Esophagus squamous epithelium (tissue), 5 donors: ENCODE results near the gene ALDH1L2. TPM values are rescaled to one million over a fixed set of nuclear protein-coding genes. Genes with fewer than 3 reads are reported as not detected.

ENCODE experiments used
- DNase-seq: peaks from one replicate; lab custom pipeline; 2025; lab: John Stamatoyannopoulos, UW
- H3K27ac ChIP-seq, 4 donors: fragments of 200-600 bp; sonication (generic); one replicate each; pipeline ENCODE4 v1.5.1; 2016 to 2019; ENCODE audit warnings: mild to moderate bottlenecking in 1 of 4
- H3K27me3 ChIP-seq, 4 donors: fragments of 200-600 bp; sonication (generic); 1 replicate in 3 of 4; 2 replicates in 1 of 4; pipeline versions ENCODE4 v1.5.1 to v1.6.0; 2017 to 2021; ENCODE audit warnings: antibody characterized with exemption in 1 of 4
- H3K36me3 ChIP-seq, 3 donors: fragments of 200-600 bp; sonication (generic); one replicate each; pipeline ENCODE4 v1.5.1; 2016 to 2019
- H3K4me1 ChIP-seq, 3 donors: fragments of 200-600 bp; sonication (generic); one replicate each; pipeline ENCODE4 v1.5.1; 2017 to 2019
- H3K4me3 ChIP-seq, 4 donors: fragments of 200-600 bp; sonication (generic); 1 replicate in 3 of 4; 2 replicates in 1 of 4; pipeline ENCODE4 v1.5.1; 2016 to 2019; ENCODE audit warnings: mild to moderate bottlenecking in 2 of 4, moderate library complexity in 1 of 4
- H3K9me3 ChIP-seq, 3 donors: fragments of 200-600 bp; sonication (generic); one replicate each; pipeline ENCODE4 v1.5.1; 2016 to 2019
- CTCF ChIP-seq, 6 experiments: fragments of 450-650 bp in 4 of 6; fragments of 200-600 bp in 2 of 6; sonication (generic) in 2 of 6; IDR thresholded peaks; one replicate each; pipeline ENCODE4 v1.5.1; 2016 to 2019; ENCODE audit warnings: antibody characterized with exemption in 6 of 6, mild to moderate bottlenecking in 4 of 6, moderate library complexity in 4 of 6
- POLR2A ChIP-seq, 4 donors: fragments of 450-650 bp; IDR thresholded peaks; one replicate each; pipeline ENCODE4 v1.6.1; 2017; ENCODE audit warnings: antibody characterized with exemption in 4 of 4, mild to moderate bottlenecking in 4 of 4, moderate library complexity in 3 of 4
- WGBS, 2 donors: methylation state at CpG; one replicate each; pipeline ENCODE4 v1.1.5; 2018; 5-methylcytosine and 5-hydroxymethylcytosine counted together
- intact Hi-C: fragments of 100-400 bp; cut with DNase I; formaldehyde crosslinking; loops from one replicate; pipeline ENCODE4 v1.15.0; 2022
- total RNA-seq, 4 donors: library from RNA; depleted of rRNA; stranded (reverse); fragments of >200 nt; gene quantifications; one replicate each; pipeline ENCODE4 v1.1.0, GENCODE V29; 2016
- donor health status: DM: yes; HTN: yes; CAD: no.

Gene ALDH1L2
- total RNA-seq, 4 donors from 2014 or later, result 0.57 to 4.9 (median 1.1) TPM

GRCh38 chr12:105025890-105026289 lies 58.4 kb downstream of the ALDH1L2 start:
- no peak overlapping the region for H3K4me3 ChIP-seq
- DNase-seq, result no peak

GRCh38 chr12:105024928-105025327 lies 59.3 kb downstream of the ALDH1L2 start:
- H3K27me3 ChIP-seq, result no peaks in the 10 kb centered on the region
- WGBS, 2 donors, result 75 to 77% methylated on average over 2 of the region's 2 CpGs
- TF ChIP-seq POLR2A (IDR thresholded peaks at IDR 0.05) (no peak), CTCF (IDR thresholded peaks at IDR 0.05) (no peak)
- H3K4me1 ChIP-seq, result peaks cover 0 to 23% (median 3%) of the 10 kb centered on the region in 3 donors
- no peaks in the 10 kb centered on the region for H3K9me3 ChIP-seq
- DNase-seq, result no peak
- H3K36me3 ChIP-seq, result no peaks in the 10 kb centered on the region
- intact Hi-C loops, result no loop called here
- H3K27ac ChIP-seq, result peak overlapping the region in 1 of 4 donors; percentile 16
- no peak overlapping the region for H3K4me3 ChIP-seq

More at GRCh38 chr12:105025890-105026289, 58.4 kb downstream of the ALDH1L2 start:
- Histone ChIP-seq H3K36me3 (no peaks in the 10 kb centered on the region), H3K27me3 (no peaks in the 10 kb centered on the region), H3K27ac (peak overlapping the region in 2 of 4 donors; percentile 12 to 33), H3K4me1 (peaks cover 0 to 16% (median 3%) of the 10 kb centered on the region in 3 donors), H3K9me3 (no peaks in the 10 kb centered on the region)
- intact Hi-C loops, result no loop called here
- TF ChIP-seq CTCF (IDR thresholded peaks at IDR 0.05), result no peak
- no peak for TF ChIP-seq POLR2A (IDR thresholded peaks at IDR 0.05)
- WGBS, 2 donors, result 29 to 38% methylated on average over 5 of the region's 5 CpGs

GRCh38 chr12:105020241-105020962 lies 63.9 kb downstream of the ALDH1L2 start:
- intact Hi-C loops, result no loop called here
- no peak overlapping the region for H3K27ac ChIP-seq

GRCh38 chr12:105018776-105019175 lies 65.5 kb downstream of the ALDH1L2 start:
- Histone ChIP-seq H3K9me3 (no peaks in the 10 kb centered on the region), H3K36me3 (peaks cover 0 to 38% (median 0%) of the 10 kb centered on the region in 3 donors), H3K27ac (no peak overlapping the region), H3K4me1 (peaks cover 0 to 7% (median 0%) of the 10 kb centered on the region in 3 donors), H3K4me3 (no peak overlapping the region), H3K27me3 (no peaks in the 10 kb centered on the region)
- intact Hi-C loops, result no loop called here
- no peak for TF ChIP-seq POLR2A (IDR thresholded peaks at IDR 0.05)
- TF ChIP-seq CTCF (IDR thresholded peaks at IDR 0.05), result no peak
- WGBS, 2 donors, result 74 to 86% methylated on average over 5 to 9 of the region's 9 CpGs
- no peak for DNase-seq

More at GRCh38 chr12:105020241-105020962, 63.9 kb downstream of the ALDH1L2 start:
- Histone ChIP-seq H3K4me3 (no peak overlapping the region), H3K27me3 (no peaks in the 10 kb centered on the region), H3K4me1 (peaks cover 0 to 8% (median 0%) of the 10 kb centered on the region in 3 donors), H3K9me3 (no peaks in the 10 kb centered on the region), H3K36me3 (peaks cover 0 to 28% (median 0%) of the 10 kb centered on the region in 3 donors)
- WGBS, 2 donors, result 49 to 60% methylated on average over 3 of the region's 3 CpGs
- DNase-seq, result no peak
- no peak for TF ChIP-seq CTCF (IDR thresholded peaks at IDR 0.05)
- TF ChIP-seq POLR2A (IDR thresholded peaks at IDR 0.05), result no peak

GRCh38 chr12:105018012-105018411 lies 66.2 kb downstream of the ALDH1L2 start:
- no peak overlapping the region for H3K27ac ChIP-seq
- no peaks in the 10 kb centered on the region for H3K9me3 ChIP-seq
- DNase-seq, result no peak
- no peak overlapping the region for H3K4me3 ChIP-seq
- intact Hi-C loops, result no loop called here
- WGBS, 2 donors, result 87 to 89% methylated on average over 4 of the region's 4 CpGs
- H3K4me1 ChIP-seq, result peaks cover 0 to 7% (median 0%) of the 10 kb centered on the region in 3 donors
- peaks cover 0 to 45% (median 0%) of the 10 kb centered on the region in 3 donors for H3K36me3 ChIP-seq
- no peak for TF ChIP-seq POLR2A (IDR thresholded peaks at IDR 0.05)
- no peak for TF ChIP-seq CTCF (IDR thresholded peaks at IDR 0.05)
- no peaks in the 10 kb centered on the region for H3K27me3 ChIP-seq
